Endothelial cell of umbilical vein (primary cell): ENCODE data around the gene CASP2. TPM values are rescaled to one million over a fixed set of nuclear protein-coding genes. Genes with fewer than 3 reads are reported as not detected.

ENCODE experiments used
- BruUV-seq: library from RNA; stranded (reverse); fragments of 400-500 nt; replicated peaks from 2 replicates; lab custom pipeline; 2021; lab: Mats Ljungman, UMichigan
- CTCF ChIA-PET: fragments of 300-600, 350-600 bp; sonication (Branson Sonifier 250); formaldehyde crosslinking; loops from one replicate; lab custom pipeline; 2021; ENCODE audit warnings: antibody characterized with exemption, inconsistent platforms; lab: Charles Lee
- POLR2A ChIA-PET: fragments of 300-600, 350-600 bp; sonication (Branson Sonifier 250); formaldehyde crosslinking; loops from one replicate; lab custom pipeline; 2021; ENCODE audit warnings: antibody characterized with exemption, inconsistent platforms; lab: Charles Lee
- DNase-seq: peaks from one replicate; pipeline ENCODE4 v3.0.0-alpha.2; 2011; ENCODE audit warnings: low read depth, low spot score
- FAIRE-seq: peaks from 2 replicates; lab custom pipeline; 2011; peaks lifted over from hg19 to GRCh38; lab: Jason Lieb, UNC
- H2AFZ ChIP-seq: 2 replicates; pipeline ENCODE4 v1.6.0; 2012; ENCODE audit warnings: low read depth, low read length, control low read depth, inconsistent platforms
- H3K27ac ChIP-seq: 2 replicates; pipeline ENCODE4 v1.5.1; 2011; ENCODE audit warnings: low read depth, mild to moderate bottlenecking, control low read depth, low read length, moderate library complexity; ENCODE audit not compliant: insufficient read depth
- H3K27me3 ChIP-seq, 2 experiments: 2 replicates each; pipeline versions ENCODE4 v1.6.0 to v1.6.1; 2011; ENCODE audit warnings: low read length in 2 of 2, mixed read lengths in 1 of 2; ENCODE audit not compliant: control insufficient read depth in 2 of 2, insufficient read depth in 2 of 2
- H3K36me3 ChIP-seq, 2 experiments: 2 replicates in 1 of 2; 3 replicates in 1 of 2; pipeline ENCODE4 v1.5.1; 2011; ENCODE audit warnings: low read length in 2 of 2, mild to moderate bottlenecking in 1 of 2, moderate library complexity in 1 of 2; ENCODE audit not compliant: control insufficient read depth in 2 of 2, insufficient read depth in 2 of 2; ENCODE audit errors: extremely low read depth in 1 of 2
- H3K4me1 ChIP-seq: 3 replicates; pipeline ENCODE4 v1.5.1; 2011; ENCODE audit warnings: mild to moderate bottlenecking, low read length; ENCODE audit not compliant: control insufficient read depth, insufficient read depth; ENCODE audit errors: extremely low read depth
- H3K4me2 ChIP-seq: 2 replicates; pipeline ENCODE4 v1.6.1; 2011; ENCODE audit warnings: low read length, control low read depth, mixed read lengths; ENCODE audit not compliant: insufficient read depth
- H3K4me3 ChIP-seq, 3 experiments: fragments of 200-600 bp in 1 of 3; sonication (generic), shearing (Covaris generic) in 1 of 3; replicated peaks in 1 of 3; 2 replicates each; pipeline ENCODE4 v1.5.1; 2011 to 2016; ENCODE audit warnings: control low read depth in 3 of 3, low read length in 3 of 3, mild to moderate bottlenecking in 2 of 3, inconsistent platforms in 1 of 3, low read depth in 1 of 3, moderate library complexity in 1 of 3; ENCODE audit not compliant: insufficient read depth in 1 of 3
- H3K79me2 ChIP-seq: 2 replicates; pipeline ENCODE4 v1.6.0; 2012; ENCODE audit warnings: low read length, inconsistent platforms; ENCODE audit not compliant: control insufficient read depth, insufficient read depth
- H3K9ac ChIP-seq: replicated peaks from 2 replicates; pipeline ENCODE3; 2011; ENCODE audit warnings: low read length, control low read depth; ENCODE audit not compliant: insufficient read depth; ENCODE audit errors: extremely low read depth
- H3K9me1 ChIP-seq: replicated peaks from 3 replicates; pipeline ENCODE4 v1.6.0; 2011; ENCODE audit warnings: mild to moderate bottlenecking, low read length; ENCODE audit not compliant: control insufficient read depth, insufficient read depth; ENCODE audit errors: extremely low read depth
- H3K9me3 ChIP-seq: replicated peaks from 2 replicates; pipeline ENCODE4 v1.5.1; 2012; ENCODE audit warnings: low read length, inconsistent platforms; ENCODE audit not compliant: control insufficient read depth, insufficient read depth
- H4K20me1 ChIP-seq: replicated peaks from 2 replicates; pipeline ENCODE3; 2011; ENCODE audit warnings: mild to moderate bottlenecking, low read length; ENCODE audit not compliant: control insufficient read depth, insufficient read depth; ENCODE audit errors: extremely low read depth
- EZH2 ChIP-seq: IDR thresholded peaks from 2 replicates; pipeline ENCODE4 v1.6.1; 2012; ENCODE audit warnings: borderline replicate concordance, low read depth, mild to moderate bottlenecking, moderate library complexity, low read length, inconsistent platforms; ENCODE audit not compliant: severe bottlenecking
- FOS ChIP-seq: IDR thresholded peaks from 2 replicates; pipeline ENCODE4 v1.6.1; 2011; ENCODE audit warnings: mild to moderate bottlenecking, low read length, moderate library complexity, borderline replicate concordance; ENCODE audit not compliant: insufficient read depth
- GATA2 ChIP-seq: IDR thresholded peaks from 2 replicates; pipeline ENCODE4 v1.7.0; 2011; ENCODE audit warnings: low read depth, mild to moderate bottlenecking, moderate library complexity, mixed read lengths, low read length; ENCODE audit not compliant: insufficient read length, insufficient read depth
- JUN ChIP-seq: IDR thresholded peaks from 2 replicates; pipeline ENCODE4 v1.6.1; 2011; ENCODE audit warnings: borderline replicate concordance, low read depth; ENCODE audit not compliant: insufficient read length, insufficient read depth
- MYC ChIP-seq: IDR thresholded peaks from one replicate; pipeline ENCODE4 v1.6.1; 2011; ENCODE audit warnings: mild to moderate bottlenecking, low read depth, low read length
- POLR2A ChIP-seq: IDR thresholded peaks from 2 replicates; pipeline ENCODE4 v1.6.1; 2012; ENCODE audit warnings: low read depth, mild to moderate bottlenecking, control low read depth, low read length
- POLR2AphosphoS5 ChIP-seq: IDR thresholded peaks from 2 replicates; pipeline ENCODE4 v1.6.1; 2012; ENCODE audit warnings: low read depth, mild to moderate bottlenecking, control low read depth, low read length, moderate library complexity; ENCODE audit not compliant: insufficient read depth
- dilution Hi-C: fragments of 300-500 bp; cut with MboI; formaldehyde crosslinking; loops from one replicate; pipeline ENCODE4 v1.15.0; 2019; ENCODE audit warnings: low sequenced_read_pairs; ENCODE audit not compliant: extremely low pct_ligation_motif_present
- intact Hi-C: fragments of 100-400 bp; cut with micrococcal nuclease; formaldehyde crosslinking; loops from one replicate; pipeline ENCODE4 v1.10.0; 2022
- polyA plus RNA-seq, 4 experiments: library from polyadenylated mRNA; depleted of rRNA in 3 of 4; stranded (reverse) in 3 of 4; unstranded in 1 of 4; fragments of >200 nt; gene quantifications; 2 replicates each; pipeline versions ENCODE4 v1.2.1 to v1.2.3, GENCODE V29; 2011 to 2012; ENCODE audit warnings: missing spikeins in 1 of 4
- total RNA-seq: library from RNA; stranded (reverse); gene quantifications from 2 replicates; pipeline ENCODE4 v1.2.3, GENCODE V29; 2021
- TF ChIP-seq, protein P1 (sequence below): IDR thresholded peaks from 2 replicates; pipeline ENCODE4 v1.6.1; 2011; ENCODE audit not compliant: insufficient read depth, insufficient read length
- TF ChIP-seq, protein P2 (sequence below), 2 donors: IDR thresholded peaks; 1 replicate in 1 of 2; 2 replicates in 1 of 2; pipeline ENCODE4 v1.5.1; 2011; ENCODE audit warnings: low read length in 2 of 2, mild to moderate bottlenecking in 2 of 2, moderate library complexity in 2 of 2, control low read depth in 1 of 2, inconsistent platforms in 1 of 2, low read depth in 1 of 2; ENCODE audit not compliant: insufficient read depth in 1 of 2; ENCODE audit errors: extremely low read depth in 1 of 2

CASP2 gene
- total and polyA plus RNA-seq, 2 donors (not counting 3 experiments of a cell fraction or from before 2014, with no cell fraction given), result 36.3 to 57.9 TPM

DNA sequence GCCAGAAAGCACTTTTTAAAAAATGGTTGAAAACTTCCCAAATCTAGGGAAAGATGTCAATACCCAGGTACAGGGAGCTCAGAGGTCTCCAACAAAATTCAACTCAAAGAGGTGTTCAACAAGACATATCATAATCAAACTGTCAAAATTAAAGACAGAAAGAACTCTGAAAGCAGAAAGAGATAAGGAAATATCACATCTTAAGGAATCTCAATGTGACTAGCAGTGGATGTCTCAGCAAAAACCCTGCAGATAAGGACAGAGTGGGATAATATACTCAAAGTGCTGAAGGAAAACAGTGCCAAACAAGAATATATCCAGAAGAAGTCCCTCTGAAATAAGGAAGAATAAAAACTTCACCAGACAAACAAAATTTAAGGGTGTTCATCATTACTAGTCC is 38.0 kb upstream of the CASP2 start:
- TF ChIP-seq POLR2AphosphoS5 (no peak), FOS (no peak), POLR2A (no peak)
- POLR2A ChIA-PET, result no interaction called here
- dilution Hi-C loops, result no loop called here

DNA sequence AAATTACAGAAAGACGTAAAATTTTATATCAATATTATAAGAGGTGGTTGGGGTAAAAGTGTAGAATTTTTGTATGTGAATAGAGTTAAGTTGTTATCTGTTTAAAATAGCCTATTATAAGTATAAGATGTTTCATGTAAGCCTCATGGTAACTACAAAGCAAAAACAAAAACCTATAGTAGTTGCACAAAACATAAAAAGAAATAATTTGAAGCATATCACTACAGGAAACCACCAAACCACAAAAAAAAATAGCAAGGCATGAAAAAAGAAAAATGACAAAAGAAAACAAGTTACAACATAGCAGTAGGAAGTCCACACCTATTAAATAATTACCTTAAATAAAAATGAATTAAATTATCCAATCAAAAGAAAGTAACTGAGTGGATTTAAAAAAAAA is 37.3 kb upstream of the CASP2 start:
- FAIRE-seq, result no peak

More for the DNA sequence above, 38.0 kb upstream of the CASP2 start:
- FAIRE-seq, result no peak
- no peak overlapping the region for H3K9ac ChIP-seq
- no TSS peak for BruUV-seq
- no peak overlapping the region for H3K27ac ChIP-seq
- no peak overlapping the region for H3K4me2 ChIP-seq
- no peak overlapping the region for H3K4me3 ChIP-seq
- H3K9me1 ChIP-seq, result no peaks in the 10 kb centered on the region
- H3K79me2 ChIP-seq, result no peaks in the 10 kb centered on the region
- peaks cover 4% of the 10 kb centered on the region for H3K4me1 ChIP-seq
- H2AFZ ChIP-seq, result no peak overlapping the region
- H3K27me3 ChIP-seq, result peaks cover 0 to 5% of the 10 kb centered on the region in 2 experiments
- H3K9me3 ChIP-seq, result no peaks in the 10 kb centered on the region
- H3K36me3 ChIP-seq, result no peaks in the 10 kb centered on the region
- no peaks in the 10 kb centered on the region for H4K20me1 ChIP-seq
- DNase-seq, result no peak
- CTCF ChIA-PET, result interaction anchor here (1.7 to 2.6 kb wide), 2 partner anchors 10 to 35 kb away, joined by 5 to 13 read pairs; no protein-coding TSS in a partner anchor
- intact Hi-C loops, result no loop called here

More for the DNA sequence above, 37.3 kb upstream of the CASP2 start:
- no peaks in the 10 kb centered on the region for H3K36me3 ChIP-seq
- peaks cover 0 to 5% of the 10 kb centered on the region in 2 experiments for H3K27me3 ChIP-seq
- H3K4me2 ChIP-seq, result no peak overlapping the region
- H3K79me2 ChIP-seq, result no peaks in the 10 kb centered on the region
- DNase-seq, result no peak
- peaks cover 2% of the 10 kb centered on the region for H3K4me1 ChIP-seq
- no peak overlapping the region for H3K4me3 ChIP-seq
- POLR2A ChIA-PET, result no interaction called here
- no peaks in the 10 kb centered on the region for H3K9me1 ChIP-seq
- no peak overlapping the region for H2AFZ ChIP-seq
- intact Hi-C loops (no loop called here), dilution Hi-C loops (no loop called here)
- no peaks in the 10 kb centered on the region for H3K9me3 ChIP-seq
- no peak overlapping the region for H3K9ac ChIP-seq
- no TSS peak for BruUV-seq
- TF ChIP-seq POLR2AphosphoS5 (no peak), EZH2 (no peak), FOS (no peak), JUN (no peak), GATA2 (no peak), POLR2A (no peak), MYC (no peak)
- TF ChIP-seq, protein P1, sequence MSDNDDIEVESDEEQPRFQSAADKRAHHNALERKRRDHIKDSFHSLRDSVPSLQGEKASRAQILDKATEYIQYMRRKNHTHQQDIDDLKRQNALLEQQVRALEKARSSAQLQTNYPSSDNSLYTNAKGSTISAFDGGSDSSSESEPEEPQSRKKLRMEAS, result no peak
- TF ChIP-seq, protein P2, sequence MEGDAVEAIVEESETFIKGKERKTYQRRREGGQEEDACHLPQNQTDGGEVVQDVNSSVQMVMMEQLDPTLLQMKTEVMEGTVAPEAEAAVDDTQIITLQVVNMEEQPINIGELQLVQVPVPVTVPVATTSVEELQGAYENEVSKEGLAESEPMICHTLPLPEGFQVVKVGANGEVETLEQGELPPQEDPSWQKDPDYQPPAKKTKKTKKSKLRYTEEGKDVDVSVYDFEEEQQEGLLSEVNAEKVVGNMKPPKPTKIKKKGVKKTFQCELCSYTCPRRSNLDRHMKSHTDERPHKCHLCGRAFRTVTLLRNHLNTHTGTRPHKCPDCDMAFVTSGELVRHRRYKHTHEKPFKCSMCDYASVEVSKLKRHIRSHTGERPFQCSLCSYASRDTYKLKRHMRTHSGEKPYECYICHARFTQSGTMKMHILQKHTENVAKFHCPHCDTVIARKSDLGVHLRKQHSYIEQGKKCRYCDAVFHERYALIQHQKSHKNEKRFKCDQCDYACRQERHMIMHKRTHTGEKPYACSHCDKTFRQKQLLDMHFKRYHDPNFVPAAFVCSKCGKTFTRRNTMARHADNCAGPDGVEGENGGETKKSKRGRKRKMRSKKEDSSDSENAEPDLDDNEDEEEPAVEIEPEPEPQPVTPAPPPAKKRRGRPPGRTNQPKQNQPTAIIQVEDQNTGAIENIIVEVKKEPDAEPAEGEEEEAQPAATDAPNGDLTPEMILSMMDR (IDR thresholded peaks at IDR 0.05; ENCODE audit: extremely low read depth in 1 of 2, insufficient read depth in 1 of 2, low read depth in 1 of 2, low read length in 2 of 2), result no peak
- no peaks in the 10 kb centered on the region for H4K20me1 ChIP-seq
- CTCF ChIA-PET, result interaction anchor here (0.6 to 2.6 kb wide), 3 partner anchors 10 to 133 kb away, joined by 3 to 13 read pairs (median 5); no protein-coding TSS in a partner anchor
- no peak overlapping the region for H3K27ac ChIP-seq
